Amniotic epithelial cell (primary cell): ENCODE data around the gene ATF6B.
A peak's percentile ranks its signal among the peaks of the same experiment; 100 is the strongest.
"Not testable (repeated sequence)": the region's sequence is repeated elsewhere in the genome, so short reads cannot be mapped to it uniquely, and the experiment has no call there.

Source experiments
- DNase-seq: peaks from one replicate; pipeline ENCODE4 v3.0.0-alpha.2; 2010; ENCODE audit warnings: low read depth

ATF6B gene

DNA sequence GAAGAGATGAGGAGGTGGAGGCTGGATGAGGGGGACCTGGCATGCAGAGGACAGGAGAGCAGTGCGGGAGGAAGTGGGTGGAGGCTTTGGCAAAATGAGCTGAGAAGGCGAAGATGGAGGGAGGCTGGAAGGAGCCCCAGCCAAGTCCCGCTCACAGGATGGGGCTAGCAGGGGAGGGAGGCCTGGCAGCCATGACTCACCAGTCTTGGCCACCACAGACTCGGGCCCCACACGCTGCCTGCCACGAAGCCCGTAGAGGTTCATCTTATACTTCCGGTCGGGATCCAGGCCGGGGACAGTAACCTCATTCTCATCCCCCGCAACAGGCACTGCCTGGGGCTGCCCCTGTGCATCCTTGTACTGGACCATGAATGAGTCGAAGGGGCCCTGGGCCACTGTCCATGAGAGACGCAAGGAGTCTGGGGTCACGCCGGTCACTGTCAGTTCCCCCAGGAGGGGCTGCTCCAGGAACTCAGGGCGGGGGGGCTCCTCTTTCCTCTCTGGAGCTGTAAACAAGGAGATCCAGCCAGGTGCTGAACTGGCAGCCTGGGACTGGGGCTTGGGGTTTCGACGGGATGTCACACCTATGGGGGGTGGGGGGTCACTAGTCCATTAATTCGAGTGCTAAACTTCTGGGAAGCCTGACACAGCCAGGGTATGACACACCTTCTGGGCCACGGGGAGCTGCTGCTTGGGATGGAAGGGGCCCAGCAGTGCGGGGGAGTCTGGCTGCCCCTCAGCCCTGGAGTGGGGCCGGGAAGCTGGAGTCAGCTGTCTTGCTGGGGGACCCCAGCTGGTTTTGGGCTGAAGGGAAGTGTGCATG lies 46.7 kb downstream of the ATF6B start:
- peak; percentile 78 for DNase-seq

DNA sequence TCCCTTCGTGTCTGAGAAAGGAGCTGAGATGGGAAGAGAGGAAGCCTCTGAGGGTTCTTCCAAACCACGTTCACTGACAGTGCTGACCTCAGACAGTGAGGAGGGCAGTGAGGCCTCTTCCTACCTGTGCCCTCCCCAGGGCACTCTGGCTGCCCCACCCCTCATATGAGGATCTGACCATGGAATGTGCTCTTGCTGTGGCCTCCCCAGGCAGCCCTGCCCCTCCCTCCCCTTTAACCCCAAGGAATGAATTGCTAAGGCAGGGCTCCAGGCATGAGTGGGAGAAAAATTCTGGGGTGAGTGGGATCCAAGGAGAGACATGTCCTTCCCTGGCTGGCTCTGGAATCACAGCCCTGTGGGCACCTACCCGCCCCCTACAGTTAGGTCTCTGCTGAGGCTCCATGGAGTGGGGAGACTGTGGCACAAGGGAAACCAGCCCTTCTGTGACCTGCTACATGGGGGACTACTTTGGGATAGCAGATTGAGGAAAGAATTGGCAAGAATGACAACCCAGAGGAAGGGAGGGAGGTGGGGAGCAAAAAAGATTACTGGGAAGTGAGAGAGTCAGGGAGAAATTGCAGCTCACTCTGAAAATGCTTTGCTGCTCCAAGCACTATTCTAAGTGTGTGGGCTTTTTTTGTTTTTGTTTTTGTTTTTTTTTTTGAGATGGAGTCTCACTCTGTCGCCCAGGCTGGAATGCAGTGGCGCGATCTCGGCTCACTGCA lies 48.3 kb downstream of the ATF6B start:
- DNase-seq, result no peak

DNA sequence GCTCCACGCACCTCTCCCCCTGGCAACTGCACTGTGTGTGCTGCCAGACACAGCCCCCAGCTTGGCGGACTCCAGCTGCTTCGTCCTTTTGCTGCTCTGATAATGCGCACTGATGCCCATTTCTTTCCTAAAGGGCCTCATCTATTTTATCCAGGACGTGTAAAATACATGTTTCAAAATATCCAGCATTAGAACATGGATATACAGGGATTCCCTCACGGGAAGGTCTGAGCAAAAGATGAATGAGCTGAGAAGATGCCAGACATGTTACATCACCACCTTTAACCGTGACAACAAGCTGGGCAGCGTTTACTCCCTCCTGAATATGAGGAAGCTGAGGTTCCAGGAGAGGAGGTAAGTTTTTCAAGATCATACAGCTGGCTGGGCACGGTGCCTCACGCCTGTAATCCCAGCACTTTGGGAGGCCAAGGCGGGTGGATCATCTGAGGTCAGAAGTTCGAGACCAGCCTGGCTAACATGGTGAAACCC lies 51.7 kb downstream of the ATF6B start:
- DNase-seq, result peak; percentile 97

DNA sequence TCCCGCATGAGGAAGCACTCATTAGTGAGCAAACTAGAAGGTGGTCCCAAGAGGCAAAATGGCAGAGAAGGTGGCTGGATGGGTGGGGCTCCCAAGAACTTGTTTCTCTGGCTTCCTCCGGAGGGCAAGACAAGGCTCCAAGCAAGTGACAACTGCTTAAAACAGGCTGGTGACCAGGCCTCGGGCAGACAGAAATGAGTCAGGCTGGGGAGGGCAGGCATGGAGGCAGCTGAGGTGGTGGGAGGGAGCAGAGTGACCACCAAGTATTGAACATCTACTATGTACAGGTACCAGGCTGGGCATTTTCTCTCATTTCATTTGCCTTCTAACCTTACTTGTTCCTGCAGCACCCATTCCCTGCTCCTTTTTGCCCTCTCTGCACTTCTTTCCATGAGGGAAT lies 52.3 kb downstream of the ATF6B start:
- no peak for DNase-seq

DNA sequence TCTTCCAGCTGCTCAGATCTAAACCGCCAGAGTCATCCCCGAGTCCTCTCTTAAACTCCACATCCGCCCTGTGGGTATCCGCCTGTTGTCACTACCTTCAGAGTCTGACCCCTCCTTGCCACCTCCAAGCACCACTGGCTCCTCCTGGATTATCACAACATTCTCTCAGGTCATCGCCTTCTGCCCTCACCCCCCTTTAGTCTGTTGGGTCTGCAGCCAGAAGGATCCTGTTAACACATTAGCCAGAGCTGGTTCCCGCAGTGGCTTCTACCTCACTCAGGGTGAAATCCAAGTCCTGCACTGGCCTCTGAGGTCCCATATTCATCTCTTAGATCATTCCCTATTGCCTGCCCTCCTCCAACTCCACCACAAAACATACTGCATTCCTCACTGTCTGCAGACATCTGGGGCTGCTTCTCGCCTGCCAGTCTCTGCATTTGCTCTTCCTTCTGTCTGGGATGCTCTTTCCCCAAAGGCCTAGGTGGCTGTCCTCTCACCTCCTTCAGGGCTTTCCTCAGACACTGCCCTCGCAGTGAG lies 53.0 kb downstream of the ATF6B start:
- DNase-seq, result peak; percentile 25

DNA sequence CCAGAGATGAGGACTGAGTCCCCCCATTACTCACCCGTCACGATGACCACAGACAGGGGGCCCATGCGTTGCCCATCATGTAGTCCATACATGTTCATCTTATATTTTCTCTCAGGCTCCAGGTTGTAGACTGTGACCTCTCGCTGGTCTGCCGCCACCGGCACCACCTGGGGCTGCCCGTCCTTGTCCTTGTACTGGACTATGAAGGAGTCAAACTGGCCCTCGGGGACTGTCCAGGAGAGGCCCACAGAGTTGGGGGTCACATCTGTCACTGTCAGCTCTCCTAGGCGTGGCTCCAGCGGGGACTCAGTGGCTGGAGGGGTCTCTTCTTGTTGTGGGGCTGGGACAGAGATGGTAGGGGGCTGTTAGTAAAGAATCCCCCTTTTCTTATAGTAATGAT lies 54.4 kb downstream of the ATF6B start:
- no peak for DNase-seq

DNA sequence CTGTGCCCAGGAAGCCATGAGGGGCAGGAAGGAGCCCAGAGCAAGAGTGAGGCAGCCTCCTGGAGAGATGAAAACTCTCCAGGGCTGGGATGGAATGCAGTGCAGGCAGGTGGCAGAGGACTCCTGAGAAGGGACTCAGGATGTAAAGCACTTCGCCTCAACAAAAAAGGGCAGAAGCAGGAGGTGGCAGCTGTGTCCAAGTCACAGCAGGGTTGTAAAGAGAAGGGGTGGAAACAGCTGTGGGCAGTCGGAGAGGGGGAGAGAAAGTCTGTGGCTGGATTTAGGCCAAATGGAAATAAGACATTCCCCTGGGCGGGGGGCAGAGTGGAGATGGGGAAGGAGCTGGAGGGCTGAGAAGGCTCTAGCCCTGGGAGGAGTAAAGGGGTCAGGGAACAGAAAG lies 54.9 kb downstream of the ATF6B start:
- DNase-seq, result no peak

DNA sequence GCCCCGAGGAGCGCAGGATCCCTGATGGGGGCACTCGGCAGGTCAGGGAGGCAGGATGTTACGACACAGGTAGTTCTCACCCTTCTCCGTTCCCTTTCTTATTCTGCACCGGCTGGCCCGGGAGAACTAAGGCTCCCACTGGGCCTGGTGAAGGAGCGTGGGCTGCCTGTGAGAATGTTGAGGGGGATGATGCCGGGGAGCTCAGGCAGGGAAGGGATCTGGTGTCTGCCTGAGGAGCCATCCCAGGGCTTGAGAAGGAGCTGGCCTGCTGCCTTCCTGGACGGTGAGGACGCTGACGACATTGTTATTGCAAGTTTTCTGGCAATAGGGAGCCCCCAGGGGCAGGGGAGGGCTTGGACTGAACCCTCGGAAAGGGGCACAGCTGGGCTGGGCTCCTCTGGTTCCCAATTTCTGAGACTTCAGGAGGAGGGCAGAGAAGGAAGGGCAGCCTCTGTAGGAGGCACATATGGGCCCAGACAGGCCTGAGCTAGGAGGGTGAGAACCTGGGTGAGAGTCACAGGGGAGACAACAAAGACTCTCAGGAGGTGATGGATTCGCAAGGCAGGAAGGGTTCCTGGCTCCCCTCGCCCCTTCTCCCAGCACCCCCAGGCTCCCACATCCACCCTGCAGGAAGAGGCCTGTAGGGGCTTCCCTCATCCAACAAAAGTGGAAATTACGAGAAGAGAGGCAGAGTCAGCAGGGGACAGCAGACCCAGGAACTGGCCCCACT lies 57.1 kb downstream of the ATF6B start:
- DNase-seq, result no peak

DNA sequence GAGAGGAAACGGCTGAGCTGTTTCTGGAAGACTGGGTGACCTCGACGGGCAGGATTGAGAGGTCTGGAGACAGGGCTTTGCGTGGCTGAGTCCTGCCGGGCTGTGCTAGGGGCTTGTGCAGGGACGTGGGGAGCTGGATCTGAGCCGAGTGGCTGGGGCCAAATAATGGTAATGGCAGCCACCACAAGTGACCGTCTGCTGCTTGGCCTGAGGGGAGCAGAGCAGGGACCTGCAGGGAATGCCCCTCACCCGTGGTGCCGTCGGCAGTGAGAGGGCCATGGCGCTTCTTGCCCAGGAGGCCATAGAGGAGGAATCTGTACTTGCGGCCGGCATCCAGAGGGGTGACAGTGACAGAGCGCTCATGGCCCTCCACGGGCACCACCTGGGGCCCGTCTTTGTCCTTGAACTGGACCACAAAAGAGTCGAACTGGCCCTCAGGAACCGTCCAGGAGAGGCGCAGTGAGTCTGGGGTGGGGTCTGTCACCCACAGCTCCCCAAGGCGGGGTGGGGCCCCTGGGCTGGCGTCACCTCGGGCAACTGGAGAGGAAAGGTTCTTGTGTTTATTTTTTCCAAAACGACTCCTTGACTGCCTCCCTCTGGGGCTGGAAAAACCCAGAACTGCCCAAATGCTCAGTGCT lies 58.0 kb downstream of the ATF6B start:
- DNase-seq, result no peak

DNA sequence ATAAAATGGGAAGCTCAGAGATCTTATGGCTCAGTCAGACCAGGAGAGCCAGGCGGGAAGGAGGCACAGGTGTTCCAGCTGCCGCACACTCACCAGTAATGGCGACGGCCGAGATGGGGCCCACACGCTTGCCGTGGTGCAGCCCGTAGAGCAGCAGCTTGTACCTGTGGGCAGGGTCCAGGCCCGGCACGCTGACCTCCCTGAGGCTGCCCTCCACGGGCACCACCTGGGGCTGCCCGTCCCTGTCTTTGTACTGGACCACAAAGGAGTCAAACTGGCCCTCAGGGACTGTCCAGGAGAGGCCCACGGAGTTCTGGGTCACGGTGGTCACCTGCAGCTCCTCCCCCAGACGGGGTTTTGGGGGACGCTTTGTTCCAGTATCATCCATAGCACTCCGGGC lies 58.6 kb downstream of the ATF6B start:
- no peak for DNase-seq

DNA sequence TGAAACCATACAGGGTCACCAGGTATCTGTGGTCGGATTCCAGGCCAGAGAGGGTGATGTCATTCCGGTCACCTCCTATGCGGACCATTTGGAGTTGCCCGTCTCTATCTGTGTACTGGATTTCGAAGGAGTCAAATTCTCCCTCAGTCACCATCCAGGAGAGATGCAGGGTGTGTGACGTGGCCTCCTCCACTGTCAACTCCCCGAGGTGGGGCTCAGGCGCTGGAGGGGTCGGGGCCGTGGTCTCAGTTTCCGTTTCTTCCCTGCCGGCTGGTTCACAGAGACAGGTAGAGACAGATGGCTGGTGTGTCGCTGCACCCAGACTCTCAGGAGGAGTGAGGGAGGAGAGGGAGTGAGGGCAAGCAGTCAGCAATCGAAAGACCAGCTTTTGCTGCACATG lies 59.2 kb downstream of the ATF6B start:
- DNase-seq, result no peak

DNA sequence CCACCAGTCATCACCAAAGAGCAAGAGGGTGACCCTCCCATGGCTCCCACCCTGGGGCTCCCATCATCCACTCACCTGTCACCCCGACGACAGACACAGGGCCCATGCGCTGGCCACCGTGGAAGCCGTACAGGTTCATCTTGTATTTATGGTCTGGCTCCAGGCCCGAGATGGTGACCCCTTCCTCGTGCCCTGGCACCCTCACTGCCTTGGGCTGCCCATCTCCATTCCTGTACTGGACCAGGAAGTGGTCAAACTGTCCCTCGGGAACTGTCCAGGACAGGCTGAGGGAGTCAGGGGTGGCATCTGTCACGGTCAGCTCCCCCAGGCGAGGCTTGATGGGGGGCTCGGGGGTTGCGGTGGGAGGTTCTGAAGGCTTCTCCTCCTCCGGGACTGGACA lies 59.7 kb downstream of the ATF6B start:
- DNase-seq, result not testable (repeated sequence)

DNA sequence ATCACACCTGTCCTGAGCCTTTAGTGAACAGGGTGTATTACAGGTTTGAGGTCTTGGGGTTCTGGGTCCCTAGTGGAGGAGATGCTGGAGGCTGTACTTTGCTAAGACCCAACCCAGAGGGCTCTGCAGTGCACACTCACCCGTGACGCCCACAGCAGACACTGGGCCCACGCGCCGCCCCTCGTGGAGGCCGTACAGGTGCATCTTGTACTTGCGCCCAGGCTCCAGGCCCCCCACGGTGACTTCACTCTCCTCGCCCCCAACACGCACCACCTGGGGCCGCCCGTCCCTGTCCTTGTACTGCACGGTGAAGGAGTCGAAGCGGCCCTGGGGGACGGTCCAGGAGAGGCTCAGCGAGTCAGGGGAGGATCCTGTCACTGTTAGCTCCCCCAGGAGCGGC lies 60.5 kb downstream of the ATF6B start:
- DNase-seq, result not testable (repeated sequence)
